HFFc6 (cell line): ENCODE measurements around the gene TTC21B. TPM values are rescaled to one million over a fixed set of nuclear protein-coding genes. Genes with fewer than 3 reads are reported as not detected.

Experiments
- DNase-seq: peaks from one replicate; pipeline ENCODE4 v3.0.0-alpha.2; 2018
- H3K27ac Mint-ChIP-seq: 2 replicates; pipeline ENCODE4 v1.8.0; 2020; ENCODE audit warnings: mild to moderate bottlenecking, mixed read lengths
- H3K27me3 Mint-ChIP-seq: 2 replicates; pipeline ENCODE4 v1.8.0; 2021; ENCODE audit warnings: mild to moderate bottlenecking, moderate library complexity, mixed read lengths; ENCODE audit not compliant: insufficient read depth
- H3K36me3 Mint-ChIP-seq: 2 replicates; pipeline ENCODE4 v1.8.0; 2021; ENCODE audit warnings: low read depth, mixed read lengths
- H3K4me1 Mint-ChIP-seq: 2 replicates; pipeline ENCODE4 v1.8.0; 2020; ENCODE audit warnings: low read depth, mixed read lengths
- H3K4me3 Mint-ChIP-seq: 2 replicates; pipeline ENCODE4 v1.8.0; 2020; ENCODE audit warnings: mild to moderate bottlenecking, moderate library complexity, mixed read lengths
- H3K9me3 Mint-ChIP-seq: 2 replicates; pipeline ENCODE4 v1.8.0; 2020; ENCODE audit warnings: mild to moderate bottlenecking, mixed read lengths
- total RNA-seq, 6 experiments: library from RNA; stranded (reverse); fragmentation: NEBNext Ultra II Directional; extraction: Animal tissue kit (Norgen Biotek cat#: 25700); gene quantifications; 2 replicates in 1 of 6; 3 replicates in 5 of 6; pipeline ENCODE4 v1.2.3, GENCODE V29; 2021
- TF ChIP-seq, protein P1 (sequence below): fragments of 200-600 bp; sonication (generic); IDR thresholded peaks from 2 replicates; pipeline ENCODE4 v1.5.0; 2021; ENCODE audit warnings: antibody characterized with exemption, mild to moderate bottlenecking

TTC21B gene
- total RNA-seq, 6 experiments from 2014 or later = 9.4 to 13.0 (median 10.2) TPM

DNA sequence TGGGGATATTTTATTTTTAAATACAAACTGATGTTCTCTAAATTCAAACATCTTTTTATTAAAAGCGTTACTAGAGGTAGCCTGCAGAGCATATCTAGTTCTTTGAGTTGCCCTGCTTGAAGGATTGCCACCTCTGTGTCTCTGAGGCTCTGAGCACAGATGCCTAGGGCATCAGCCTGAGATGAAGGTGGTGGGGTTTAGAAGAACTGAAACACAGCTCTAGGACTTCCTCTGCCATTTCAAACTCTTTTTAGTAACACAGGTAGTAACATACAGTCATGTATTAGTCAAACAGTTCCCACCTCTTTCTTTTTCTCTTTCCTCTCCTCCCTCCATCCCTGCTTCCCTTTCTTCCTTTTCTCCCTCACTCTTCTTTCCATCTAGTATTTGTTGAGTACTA, 57.6 kb downstream of the TTC21B start:
- Mint-ChIP-seq H3K27me3 (peaks cover 1% of the 10 kb centered on the region; the same call in 1 of the 2 replicates), H3K4me1 (peaks cover 24% of the 10 kb centered on the region), H3K36me3 (peaks cover 35% of the 10 kb centered on the region), H3K9me3 (no peaks in the 10 kb centered on the region), H3K4me3 (no peak overlapping the region), H3K27ac (no peak overlapping the region)
- TF ChIP-seq, protein P1, sequence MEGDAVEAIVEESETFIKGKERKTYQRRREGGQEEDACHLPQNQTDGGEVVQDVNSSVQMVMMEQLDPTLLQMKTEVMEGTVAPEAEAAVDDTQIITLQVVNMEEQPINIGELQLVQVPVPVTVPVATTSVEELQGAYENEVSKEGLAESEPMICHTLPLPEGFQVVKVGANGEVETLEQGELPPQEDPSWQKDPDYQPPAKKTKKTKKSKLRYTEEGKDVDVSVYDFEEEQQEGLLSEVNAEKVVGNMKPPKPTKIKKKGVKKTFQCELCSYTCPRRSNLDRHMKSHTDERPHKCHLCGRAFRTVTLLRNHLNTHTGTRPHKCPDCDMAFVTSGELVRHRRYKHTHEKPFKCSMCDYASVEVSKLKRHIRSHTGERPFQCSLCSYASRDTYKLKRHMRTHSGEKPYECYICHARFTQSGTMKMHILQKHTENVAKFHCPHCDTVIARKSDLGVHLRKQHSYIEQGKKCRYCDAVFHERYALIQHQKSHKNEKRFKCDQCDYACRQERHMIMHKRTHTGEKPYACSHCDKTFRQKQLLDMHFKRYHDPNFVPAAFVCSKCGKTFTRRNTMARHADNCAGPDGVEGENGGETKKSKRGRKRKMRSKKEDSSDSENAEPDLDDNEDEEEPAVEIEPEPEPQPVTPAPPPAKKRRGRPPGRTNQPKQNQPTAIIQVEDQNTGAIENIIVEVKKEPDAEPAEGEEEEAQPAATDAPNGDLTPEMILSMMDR = no peak
- DNase-seq = no peak

DNA sequence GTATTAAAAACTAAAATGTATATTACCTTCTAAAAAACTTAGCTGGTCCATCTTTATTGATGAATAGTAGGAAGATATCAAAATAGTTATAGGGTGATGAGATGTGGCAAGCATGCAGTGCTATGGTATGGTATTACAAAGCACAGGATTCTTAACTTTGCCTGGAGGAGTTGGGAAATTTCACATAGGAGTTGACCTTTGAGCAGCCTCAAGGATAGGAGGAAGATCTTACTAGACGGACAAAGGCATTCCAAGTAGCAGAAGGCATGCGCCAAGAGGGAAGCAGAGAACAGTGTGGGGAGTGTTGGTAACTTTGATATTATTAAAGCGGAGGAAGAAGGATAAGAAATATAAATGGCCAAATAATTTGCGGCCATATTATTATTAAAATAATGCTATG, 60.0 kb downstream of the TTC21B start:
- H3K4me3 Mint-ChIP-seq = no peak overlapping the region
- DNase-seq = no peak
- H3K27ac Mint-ChIP-seq = no peak overlapping the region
- H3K9me3 Mint-ChIP-seq = no peaks in the 10 kb centered on the region
- H3K4me1 Mint-ChIP-seq = peaks cover 10% of the 10 kb centered on the region
- H3K36me3 Mint-ChIP-seq = peaks cover 29% of the 10 kb centered on the region
- peaks cover 1% of the 10 kb centered on the region; the same call in 1 of the 2 replicates for H3K27me3 Mint-ChIP-seq
- TF ChIP-seq, protein P1 = no peak

DNA sequence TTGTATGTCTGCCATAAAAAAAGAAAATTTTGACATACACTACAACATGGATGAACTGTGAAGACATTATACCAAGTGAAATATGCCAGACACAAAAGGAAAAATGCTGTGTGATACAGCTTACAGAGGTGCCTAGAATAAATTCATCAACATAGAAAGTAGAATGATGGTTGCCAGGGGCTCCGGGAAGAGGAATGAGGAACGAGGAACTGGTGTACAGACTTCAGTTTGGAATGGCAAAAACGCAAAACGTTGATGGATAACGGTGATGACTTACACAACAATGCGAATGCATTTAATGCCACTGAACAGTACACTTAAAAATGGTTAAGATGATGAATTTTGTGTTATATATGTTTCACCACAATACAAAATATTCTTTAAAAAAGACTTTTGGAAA, 61.0 kb downstream of the TTC21B start:
- Mint-ChIP-seq H3K27ac (no peak overlapping the region), H3K27me3 (no peaks in the 10 kb centered on the region), H3K36me3 (peaks cover 20% of the 10 kb centered on the region), H3K4me3 (no peak overlapping the region), H3K9me3 (no peaks in the 10 kb centered on the region), H3K4me1 (no peaks in the 10 kb centered on the region; the same call in 1 of the 2 replicates)
- TF ChIP-seq, protein P1 = no peak
- DNase-seq = no peak

DNA sequence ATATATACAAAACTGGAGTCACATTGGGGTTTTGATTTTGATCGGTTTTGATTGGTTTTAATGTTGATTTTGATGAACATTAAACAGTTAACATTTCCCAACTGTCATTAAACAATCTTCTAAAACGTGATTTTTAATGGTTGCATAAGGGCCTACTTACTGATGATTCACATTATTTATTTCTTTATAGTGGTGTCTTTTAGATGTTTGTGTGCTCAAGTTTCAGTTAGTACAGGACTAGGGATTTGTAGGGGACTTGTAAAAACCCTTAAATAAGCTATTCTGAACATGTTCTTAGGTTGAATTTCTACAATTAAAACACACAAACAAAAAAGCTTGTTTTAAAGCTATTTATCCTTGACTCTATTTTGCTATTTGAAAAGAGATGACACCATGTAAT, 61.6 kb downstream of the TTC21B start:
- H3K27ac Mint-ChIP-seq = no peak overlapping the region
- peaks cover 14% of the 10 kb centered on the region for H3K36me3 Mint-ChIP-seq
- no peak for DNase-seq
- TF ChIP-seq, protein P1 = no peak
- no peaks in the 10 kb centered on the region for H3K9me3 Mint-ChIP-seq
- no peak overlapping the region for H3K4me3 Mint-ChIP-seq
- H3K27me3 Mint-ChIP-seq = no peaks in the 10 kb centered on the region
- no peaks in the 10 kb centered on the region for H3K4me1 Mint-ChIP-seq

DNA sequence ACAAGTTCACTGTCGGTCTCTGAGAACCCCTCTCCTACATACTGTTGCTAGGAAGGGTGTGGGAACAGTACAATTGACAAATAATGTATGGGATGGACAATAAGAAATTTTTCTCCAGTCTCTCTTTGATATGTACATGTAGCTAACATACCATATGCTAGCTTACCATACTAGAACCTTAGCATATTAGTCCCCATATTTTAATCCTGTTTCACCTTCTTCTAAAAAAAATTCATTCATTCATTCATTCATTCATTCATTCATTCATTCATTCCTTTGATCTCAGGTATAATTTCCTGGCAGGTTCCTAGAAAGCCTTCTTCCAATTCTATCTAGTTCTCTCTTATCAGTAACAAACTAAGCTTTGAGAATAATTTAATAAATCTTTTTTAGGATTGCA, 62.2 kb downstream of the TTC21B start:
- Mint-ChIP-seq H3K27me3 (no peaks in the 10 kb centered on the region), H3K4me3 (no peak overlapping the region), H3K27ac (no peak overlapping the region), H3K4me1 (no peaks in the 10 kb centered on the region), H3K9me3 (no peaks in the 10 kb centered on the region), H3K36me3 (peaks cover 12% of the 10 kb centered on the region)
- TF ChIP-seq, protein P1 = no peak
- no peak for DNase-seq

DNA sequence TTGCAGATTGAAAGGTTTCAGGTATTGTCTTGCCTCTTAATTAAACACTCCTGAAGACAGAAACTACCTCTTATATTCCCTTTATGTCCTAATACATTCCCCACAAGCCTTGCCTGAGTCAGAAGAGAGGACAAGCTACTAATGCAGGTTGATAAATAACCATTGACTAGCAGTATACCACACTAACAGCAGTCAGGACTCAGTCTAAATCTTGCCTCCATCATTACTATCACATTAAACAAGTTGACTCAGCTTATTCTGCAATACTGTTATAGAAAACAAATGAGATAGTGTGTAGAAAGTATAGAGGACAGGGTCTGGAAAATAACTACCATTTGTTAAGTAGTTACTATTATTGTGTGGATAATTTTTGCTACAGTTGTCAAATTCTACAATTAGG, 63.8 kb downstream of the TTC21B start:
- Mint-ChIP-seq H3K27ac (no peak overlapping the region), H3K4me1 (no peaks in the 10 kb centered on the region), H3K36me3 (peaks cover 8% of the 10 kb centered on the region), H3K9me3 (no peaks in the 10 kb centered on the region), H3K27me3 (no peaks in the 10 kb centered on the region), H3K4me3 (no peak overlapping the region)
- DNase-seq = no peak
- TF ChIP-seq, protein P1 = no peak
